CD1c-positive myeloid dendritic cell (primary cell): ENCODE measurements around the gene HAPSTR1.
"Not testable (repeated sequence)": the region's sequence is repeated elsewhere in the genome, so short reads cannot be mapped to it uniquely, and the experiment has no call there.

Source experiments
- DNase-seq: peaks from one replicate; pipeline ENCODE4 v3.0.0-alpha.2; 2016; ENCODE audit errors: extremely low spot score

The HAPSTR1 gene

DNA sequence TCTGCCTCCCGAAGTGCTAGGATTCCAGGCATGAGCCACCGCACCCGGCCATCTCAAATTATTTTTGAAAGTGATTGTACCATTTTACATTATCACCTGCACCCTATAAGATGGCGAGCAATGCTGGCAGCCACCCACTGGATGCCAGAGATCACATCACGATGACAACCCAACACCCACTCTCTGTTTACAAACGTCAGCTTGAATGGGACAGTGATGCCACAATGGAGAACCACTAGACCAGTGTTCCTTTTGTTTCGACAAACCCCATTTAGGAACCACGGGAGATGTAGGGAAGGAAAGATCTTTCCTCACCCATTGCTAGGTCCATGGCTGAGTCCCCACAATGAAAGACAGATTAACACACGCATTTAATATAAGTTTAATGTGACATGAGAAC lies 20.1 kb upstream of the HAPSTR1 start:
- no peak for DNase-seq

GRCh38 chr16:9072806-9073341 lies 18.6 kb upstream of the HAPSTR1 start:
- no peak for DNase-seq

- no peak for DNase-seq
Observed at GRCh38 chr16:9075299-9076071, 16.0 kb upstream of the HAPSTR1 start.

DNA sequence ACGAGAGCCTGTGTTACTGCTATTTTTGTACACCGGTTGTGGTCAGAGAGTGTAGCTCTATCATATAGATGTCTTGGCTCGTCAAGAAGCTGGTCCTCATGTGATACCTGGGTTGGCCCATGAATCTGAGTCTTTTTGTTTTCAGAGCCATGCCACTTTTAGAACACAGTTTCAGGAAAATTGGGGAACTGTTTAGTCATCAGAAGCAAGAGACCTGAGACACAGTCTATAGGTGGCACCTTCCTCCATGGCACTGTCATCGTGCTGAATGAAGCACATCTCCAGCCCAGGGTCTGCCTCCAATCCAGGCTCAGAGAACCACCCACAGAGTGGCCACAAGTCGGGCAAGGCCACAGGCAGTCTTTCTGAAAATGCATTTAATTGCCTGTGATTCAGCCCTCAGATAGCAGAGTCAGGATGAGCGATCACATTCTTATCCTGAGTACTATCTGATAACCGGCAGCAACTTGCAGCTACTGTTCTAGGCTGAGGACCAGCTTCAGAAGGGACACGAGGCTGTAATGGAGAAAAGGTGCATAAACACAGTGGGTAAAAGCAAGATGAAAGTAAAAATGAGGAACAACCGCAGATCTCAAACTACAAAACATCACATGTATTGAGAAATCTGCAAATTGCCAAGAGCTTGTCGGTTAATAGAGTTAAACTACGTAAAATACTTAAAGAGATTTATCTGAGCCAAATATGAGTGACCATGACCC lies 14.2 kb upstream of the HAPSTR1 start:
- DNase-seq, result peak; percentile 63

DNA sequence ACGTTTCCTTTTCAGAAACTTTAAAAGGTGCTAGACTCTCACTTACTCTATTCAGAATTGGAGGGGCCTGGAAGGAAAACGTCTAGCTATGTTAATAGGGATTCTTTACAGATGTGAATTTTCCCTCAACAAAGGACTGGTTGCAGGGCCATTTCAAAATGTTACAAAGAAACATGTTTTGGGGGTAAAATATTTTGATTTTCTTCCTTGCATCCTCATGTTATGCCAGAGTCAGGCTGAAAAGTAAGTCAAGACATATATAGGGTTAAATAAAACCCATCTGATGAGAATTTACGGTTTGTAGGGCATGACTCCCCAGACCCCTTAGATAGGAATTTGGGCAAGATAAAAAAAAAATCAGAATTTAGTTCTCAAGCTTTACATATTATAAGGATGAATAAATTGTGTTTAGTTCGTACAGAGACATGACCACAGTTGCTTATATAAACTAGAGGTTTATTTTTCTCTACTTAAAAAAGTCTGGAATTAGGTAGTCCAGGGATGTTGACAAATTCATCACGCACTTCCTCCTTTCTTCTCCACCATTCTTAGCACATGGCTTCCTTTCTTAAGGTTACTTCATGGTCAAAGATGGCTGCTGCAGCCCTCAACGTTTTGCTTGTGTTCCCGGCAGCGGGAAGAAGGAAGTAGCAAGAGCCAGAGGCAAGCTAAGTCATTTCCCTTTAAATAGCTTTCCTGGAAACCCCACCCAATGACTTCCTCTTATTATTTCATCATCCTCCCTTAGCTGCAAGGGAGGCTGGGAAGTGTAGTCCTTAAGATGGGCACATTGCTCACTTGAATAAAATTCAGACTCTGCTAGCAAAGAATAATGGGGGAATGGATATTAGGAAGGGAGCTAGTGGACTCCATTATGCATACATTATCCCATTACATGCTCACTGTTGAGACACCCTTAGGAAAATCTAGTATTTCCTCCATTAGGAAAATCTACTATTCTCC lies 12.7 kb upstream of the HAPSTR1 start:
- peak; percentile 94 for DNase-seq

- no peak for DNase-seq
Observed at GRCh38 chr16:9079430-9079812, 12.0 kb upstream of the HAPSTR1 start.

GRCh38 chr16:9081158-9081557 lies 10.3 kb upstream of the HAPSTR1 start:
- DNase-seq, result peak; percentile 36

GRCh38 chr16:9081843-9082242 lies 9.6 kb upstream of the HAPSTR1 start:
- DNase-seq, result no peak

- no peak for DNase-seq
Observed at GRCh38 chr16:9082422-9082821, 9.0 kb upstream of the HAPSTR1 start.

DNA sequence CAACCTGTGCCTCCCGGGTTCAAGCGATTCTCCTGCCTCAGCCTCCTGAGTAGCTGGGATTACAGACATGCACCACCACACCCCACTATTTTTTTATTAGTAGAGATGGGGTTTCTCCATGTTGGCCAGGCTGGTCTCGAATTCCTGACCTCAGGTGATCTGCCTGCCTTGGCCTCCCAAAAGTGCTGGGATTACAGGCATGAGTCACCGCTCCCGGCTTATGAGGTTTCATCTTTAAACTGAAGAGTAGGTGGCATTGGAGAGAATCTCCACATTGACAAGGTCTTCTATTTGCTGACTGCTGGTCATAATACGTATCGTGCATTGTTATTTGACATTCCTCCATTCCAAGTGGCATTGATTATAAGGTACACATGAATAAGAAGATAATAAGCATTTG lies 3.7 kb upstream of the HAPSTR1 start:
- DNase-seq, result not testable (repeated sequence)

GRCh38 chr16:9088848-9089247 lies 2.6 kb upstream of the HAPSTR1 start:
- no peak for DNase-seq

DNA sequence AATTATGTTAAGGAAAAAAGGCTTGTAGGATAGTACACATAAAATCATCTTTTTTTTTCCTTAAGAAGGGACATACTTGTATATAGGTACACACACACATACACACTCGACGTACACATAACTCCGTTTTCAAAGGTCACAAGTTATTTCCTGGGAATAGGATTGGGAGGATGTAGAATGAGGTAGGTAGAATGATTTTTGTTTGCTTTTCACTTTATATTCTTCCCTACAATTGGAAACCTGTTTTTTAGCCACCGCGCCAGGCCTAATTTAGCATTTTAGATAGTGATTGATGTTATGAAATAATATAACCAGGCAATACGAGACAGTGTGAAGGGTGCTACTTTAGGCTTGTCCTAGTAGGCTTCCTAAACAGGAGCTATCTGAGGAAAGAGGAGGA lies 1.8 kb upstream of the HAPSTR1 start:
- DNase-seq, result no peak

DNA sequence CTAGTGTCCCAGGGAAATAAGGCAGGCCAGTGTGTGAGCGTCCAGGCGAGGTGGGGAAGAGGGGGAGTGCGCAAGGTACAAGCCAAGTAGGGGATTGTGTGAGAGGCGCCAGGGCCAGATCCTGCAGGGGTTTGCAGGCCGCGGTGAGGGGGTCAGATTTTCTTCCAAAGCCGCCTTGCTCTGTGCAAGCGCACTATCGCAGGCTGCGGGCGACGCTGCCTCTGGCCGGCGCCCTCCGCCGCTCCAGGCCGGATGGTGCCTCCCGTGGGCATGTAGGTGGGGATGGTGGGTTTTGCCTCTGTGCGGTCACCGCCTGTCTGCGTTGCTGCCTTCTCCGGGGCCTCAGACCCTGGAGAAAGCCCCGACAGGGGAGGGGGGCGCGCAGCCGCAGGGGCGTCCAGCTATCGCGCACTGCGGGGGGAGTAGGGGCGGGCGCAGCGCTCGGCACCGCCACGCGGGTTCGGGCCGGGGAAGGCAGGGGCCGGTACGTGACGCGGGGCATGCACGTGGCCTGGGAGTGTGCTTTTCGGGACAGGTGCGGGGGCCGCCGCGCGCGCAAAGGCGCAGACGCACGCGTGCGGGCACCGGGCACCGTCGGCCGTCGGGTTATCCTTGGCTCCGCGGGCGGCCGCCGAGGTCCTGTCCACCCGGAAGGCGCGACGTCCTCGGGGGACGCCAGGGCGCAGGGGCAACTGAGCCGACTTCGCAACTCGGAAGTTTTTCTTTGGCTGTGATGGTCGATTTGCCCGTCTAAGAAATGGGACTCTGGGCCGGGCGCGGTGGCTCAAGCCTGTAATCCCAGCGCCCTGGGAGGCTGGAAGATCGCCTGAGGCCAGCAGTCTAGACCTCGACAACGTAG lies 1.1 kb upstream of the HAPSTR1 start:
- DNase-seq, result peak; percentile 42

DNA sequence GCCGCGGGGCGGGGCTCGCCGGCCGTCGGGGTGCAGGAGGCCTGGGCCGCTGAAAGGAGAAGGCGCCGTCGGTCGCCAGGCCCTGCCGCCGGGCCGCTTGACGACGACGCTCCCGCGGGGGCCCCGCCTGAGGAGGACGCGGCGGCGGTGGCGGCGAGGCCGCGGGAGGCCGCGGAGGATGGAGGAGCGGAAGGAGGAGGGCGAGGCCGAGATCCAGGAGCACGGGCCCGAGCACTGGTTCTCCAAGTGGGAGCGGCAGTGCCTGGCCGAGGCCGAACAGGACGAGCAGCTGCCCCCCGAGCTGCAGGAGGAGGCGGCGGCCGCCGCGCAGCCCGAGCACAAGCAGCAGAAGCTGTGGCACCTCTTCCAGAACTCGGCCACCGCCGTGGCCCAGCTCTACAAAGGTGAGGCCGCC lies 430 bp downstream of the HAPSTR1 start:
- peak; percentile 52 for DNase-seq

DNA sequence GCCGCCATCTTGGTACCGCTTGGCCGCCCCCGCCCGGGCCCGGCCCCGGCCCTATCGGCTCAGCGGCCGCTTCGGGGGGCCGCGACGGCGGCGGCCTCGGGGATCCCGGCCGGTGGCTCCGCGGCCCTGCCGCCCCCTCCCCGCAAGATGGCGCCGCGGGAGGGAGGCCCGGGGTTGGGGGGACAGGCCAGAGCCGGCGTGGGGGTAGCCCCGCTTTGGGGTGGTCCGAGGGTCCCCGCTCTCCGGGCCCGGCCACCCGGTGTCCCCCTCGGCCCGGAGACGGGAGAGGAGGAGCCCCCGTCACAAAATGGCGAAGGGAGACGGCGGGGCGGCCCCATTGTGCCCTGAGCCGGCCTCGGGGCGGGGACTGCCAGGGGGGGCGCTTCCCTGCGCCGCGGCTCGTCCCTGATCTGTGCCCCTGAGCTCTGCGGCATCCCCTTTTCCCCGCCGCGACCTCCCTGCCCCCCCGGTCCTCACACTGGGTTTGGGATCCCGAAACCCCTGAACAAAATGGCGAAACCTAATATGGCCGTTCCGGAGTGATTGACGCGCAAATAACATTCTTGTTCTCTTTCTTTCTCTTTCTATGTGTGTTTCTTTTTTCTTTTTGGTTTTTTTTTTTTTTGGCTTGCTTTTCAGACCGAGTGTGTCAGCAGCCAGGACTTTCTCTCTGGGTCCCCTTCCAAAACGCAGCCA lies 986 bp downstream of the HAPSTR1 start:
- DNase-seq, result peak; percentile 49

DNA sequence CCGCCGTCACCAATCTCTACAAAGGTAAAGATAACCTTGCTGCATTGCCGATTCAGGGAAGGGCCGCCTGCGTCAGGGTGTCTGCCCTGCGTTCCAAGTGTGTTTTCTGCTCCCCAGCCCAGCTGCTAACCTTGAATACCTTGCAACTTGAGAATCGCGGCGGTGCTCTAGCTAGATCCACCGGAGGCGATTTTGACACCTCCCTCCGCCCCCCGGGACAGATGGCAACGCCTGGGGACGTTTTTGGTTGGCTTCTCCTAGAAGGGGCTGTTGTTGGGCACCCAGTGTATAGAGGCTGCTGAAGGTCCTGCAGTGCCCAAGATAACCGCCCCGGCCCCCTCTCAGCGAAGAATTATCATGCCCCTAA lies 1.5 kb downstream of the HAPSTR1 start:
- no peak for DNase-seq

DNA sequence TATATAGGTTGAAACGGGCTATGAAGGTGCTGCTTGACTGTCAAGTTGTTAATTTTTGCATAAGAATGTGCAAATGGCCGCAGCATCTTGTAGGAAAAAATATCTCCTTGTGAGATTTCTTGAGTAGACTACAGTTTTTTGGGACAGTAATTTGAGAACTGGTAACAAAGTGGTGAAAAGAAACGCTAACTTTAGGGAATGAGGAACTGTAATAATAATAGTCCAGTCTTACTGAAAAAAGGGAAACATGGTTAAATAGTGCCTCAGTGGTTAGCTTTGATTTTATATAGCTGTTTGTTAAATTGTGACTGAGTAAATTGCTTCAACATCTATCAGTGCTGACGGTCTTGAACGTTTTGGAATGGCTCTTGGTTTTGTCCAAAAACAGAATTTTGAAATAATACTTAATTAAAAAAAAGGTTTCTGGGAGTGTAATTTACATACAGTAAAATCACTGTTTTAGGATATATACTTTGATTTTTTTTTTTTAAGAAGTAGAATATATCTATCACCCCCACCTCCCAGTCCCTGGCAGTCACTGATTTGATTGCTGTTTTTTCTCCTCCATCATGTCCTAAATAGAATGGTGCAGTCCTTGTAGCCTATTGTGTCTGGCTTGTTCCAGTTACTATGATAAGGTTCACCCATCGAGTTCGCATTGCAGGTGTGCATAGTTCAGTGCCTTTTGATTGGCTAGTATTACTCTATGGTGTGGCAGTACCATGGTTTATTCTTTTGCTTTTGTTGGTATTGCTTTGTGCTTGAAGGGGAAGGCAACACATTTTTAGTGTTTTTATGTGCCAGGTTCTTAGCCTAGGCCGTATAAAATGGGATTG lies 2.8 kb downstream of the HAPSTR1 start:
- peak; percentile 62 for DNase-seq

GRCh38 chr16:9095171-9095570 lies 3.7 kb downstream of the HAPSTR1 start:
- DNase-seq, result no peak

- peak; percentile 57 for DNase-seq
Observed at GRCh38 chr16:9095656-9096397, 4.4 kb downstream of the HAPSTR1 start.
